ENCODE measurements around the gene ENTPD1.

Gene ENTPD1

DNA sequence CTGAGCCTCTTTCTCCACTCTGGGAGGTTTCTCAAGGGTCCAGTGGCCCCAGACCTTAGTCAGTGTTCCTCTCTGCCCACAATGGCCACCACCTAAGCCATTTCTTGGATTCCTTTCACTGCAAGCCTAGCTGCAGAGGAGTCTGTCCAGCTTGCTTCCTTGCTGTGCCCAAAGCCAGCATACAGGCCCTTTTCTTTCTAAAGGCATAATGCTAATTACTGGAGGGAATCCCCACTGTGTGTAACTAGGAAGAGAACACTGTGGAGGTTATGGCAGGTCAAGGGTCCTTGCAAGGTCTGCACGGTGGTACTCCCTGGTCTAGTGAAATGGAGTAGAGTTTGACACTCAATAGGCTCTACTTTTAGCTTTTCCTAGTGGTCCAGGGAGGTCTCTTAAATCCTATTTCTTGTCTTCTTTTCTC is 81.4 kb downstream of the ENTPD1 start:
- H3K4me3 ChIP-seq (ENCODE audit: low read depth, low read length) = no peak overlapping the region
- H3K9ac ChIP-seq (ENCODE audit: low read depth, low read length) = no peak overlapping the region
- no peaks in the 10 kb centered on the region for H3K36me3 ChIP-seq (ENCODE audit: control insufficient read depth, insufficient read depth, low read length)

DNA sequence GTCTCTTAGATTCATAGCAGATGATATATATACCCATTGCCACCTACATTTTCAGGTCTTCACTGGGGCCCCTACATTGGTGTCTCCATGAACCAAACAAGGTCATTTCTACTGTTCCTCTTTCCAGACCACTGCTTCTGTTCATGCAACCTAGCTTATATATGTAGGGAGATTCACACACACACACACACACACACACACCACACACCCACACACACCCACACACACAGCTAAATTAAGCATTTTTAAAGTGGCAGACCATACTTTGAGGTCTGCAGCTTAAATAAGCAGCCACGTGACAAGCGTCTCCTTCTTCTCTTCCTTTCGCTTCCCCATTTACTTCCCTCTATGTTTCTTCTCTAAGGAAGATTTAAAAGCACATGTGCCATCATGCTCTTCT is 81.8 kb downstream of the ENTPD1 start:
- H3K4me3 ChIP-seq (ENCODE audit: low read depth, low read length) = no peak overlapping the region
- no peaks in the 10 kb centered on the region for H3K27me3 ChIP-seq (ENCODE audit: control insufficient read depth, insufficient read depth, low read length)
- no peak overlapping the region for H3K9ac ChIP-seq (ENCODE audit: low read depth, low read length)

More for the DNA sequence above, 81.4 kb downstream of the ENTPD1 start:
- no peaks in the 10 kb centered on the region for H3K4me1 ChIP-seq (ENCODE audit: control insufficient read depth, insufficient read depth, low read length)
- no peaks in the 10 kb centered on the region for H3K27me3 ChIP-seq (ENCODE audit: control insufficient read depth, insufficient read depth, low read length)
- H3K9me3 ChIP-seq (ENCODE audit: control insufficient read depth, insufficient read depth, low read length) = no peaks in the 10 kb centered on the region

DNA sequence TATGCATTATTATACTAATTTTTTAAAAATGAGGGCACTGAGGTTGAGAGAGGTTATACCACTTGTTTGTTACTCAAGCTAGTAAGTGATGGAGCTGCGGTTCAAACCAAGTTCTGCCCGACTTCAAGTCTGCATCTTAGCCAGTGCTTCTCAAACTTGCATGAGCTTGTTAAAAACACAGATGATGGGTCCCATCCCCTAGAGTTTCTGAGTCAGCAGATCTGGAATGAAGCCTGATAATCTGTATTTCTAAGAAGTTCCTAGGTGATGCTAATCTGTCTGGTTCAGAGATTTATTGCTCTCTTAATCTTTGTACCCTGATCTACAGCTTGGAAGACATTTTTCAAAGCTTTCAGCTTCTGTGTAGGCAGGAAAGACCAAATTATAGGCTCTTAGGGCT is 84.2 kb downstream of the ENTPD1 start:
- H3K36me3 ChIP-seq (ENCODE audit: control insufficient read depth, insufficient read depth, low read length) = no peaks in the 10 kb centered on the region
- no peak overlapping the region for H3K4me3 ChIP-seq (ENCODE audit: low read depth, low read length)
- no peaks in the 10 kb centered on the region for H3K27me3 ChIP-seq (ENCODE audit: control insufficient read depth, insufficient read depth, low read length)

More for the DNA sequence above, 81.8 kb downstream of the ENTPD1 start:
- no peaks in the 10 kb centered on the region for H3K36me3 ChIP-seq (ENCODE audit: control insufficient read depth, insufficient read depth, low read length)
- no peaks in the 10 kb centered on the region for H3K9me3 ChIP-seq (ENCODE audit: control insufficient read depth, insufficient read depth, low read length)
- H3K4me1 ChIP-seq (ENCODE audit: control insufficient read depth, insufficient read depth, low read length) = no peaks in the 10 kb centered on the region

GRCh38 chr10:95840681-95841080 is 84.7 kb downstream of the ENTPD1 start:
- Histone ChIP-seq H3K9me3 (ENCODE audit: control insufficient read depth, insufficient read depth, low read length) (no peaks in the 10 kb centered on the region), H3K9ac (ENCODE audit: low read depth, low read length) (no peak overlapping the region), H3K4me3 (ENCODE audit: low read depth, low read length) (no peak overlapping the region), H3K27me3 (ENCODE audit: control insufficient read depth, insufficient read depth, low read length) (no peaks in the 10 kb centered on the region), H3K4me1 (ENCODE audit: control insufficient read depth, insufficient read depth, low read length) (no peaks in the 10 kb centered on the region), H3K36me3 (ENCODE audit: control insufficient read depth, insufficient read depth, low read length) (no peaks in the 10 kb centered on the region)

More for the DNA sequence above, 84.2 kb downstream of the ENTPD1 start:
- H3K4me1 ChIP-seq (ENCODE audit: control insufficient read depth, insufficient read depth, low read length) = no peaks in the 10 kb centered on the region
- no peaks in the 10 kb centered on the region for H3K9me3 ChIP-seq (ENCODE audit: control insufficient read depth, insufficient read depth, low read length)
- no peak overlapping the region for H3K9ac ChIP-seq (ENCODE audit: low read depth, low read length)

- H3K4me3 ChIP-seq (ENCODE audit: low read depth, low read length) = no peak overlapping the region
- H3K36me3 ChIP-seq (ENCODE audit: control insufficient read depth, insufficient read depth, low read length) = no peaks in the 10 kb centered on the region
- H3K9ac ChIP-seq (ENCODE audit: low read depth, low read length) = no peak overlapping the region
- H3K9me3 ChIP-seq (ENCODE audit: control insufficient read depth, insufficient read depth, low read length) = no peaks in the 10 kb centered on the region
- no peaks in the 10 kb centered on the region for H3K4me1 ChIP-seq (ENCODE audit: control insufficient read depth, insufficient read depth, low read length)
- no peaks in the 10 kb centered on the region for H3K27me3 ChIP-seq (ENCODE audit: control insufficient read depth, insufficient read depth, low read length)
Observed at GRCh38 chr10:95841661-95842498, 85.9 kb downstream of the ENTPD1 start.

- Histone ChIP-seq H3K27me3 (ENCODE audit: control insufficient read depth, insufficient read depth, low read length) (no peaks in the 10 kb centered on the region), H3K36me3 (ENCODE audit: control insufficient read depth, insufficient read depth, low read length) (no peaks in the 10 kb centered on the region), H3K4me3 (ENCODE audit: low read depth, low read length) (no peak overlapping the region), H3K9ac (ENCODE audit: low read depth, low read length) (no peak overlapping the region), H3K9me3 (ENCODE audit: control insufficient read depth, insufficient read depth, low read length) (no peaks in the 10 kb centered on the region), H3K4me1 (ENCODE audit: control insufficient read depth, insufficient read depth, low read length) (no peaks in the 10 kb centered on the region)
Observed at GRCh38 chr10:95845411-95845810, 89.4 kb downstream of the ENTPD1 start.

DNA sequence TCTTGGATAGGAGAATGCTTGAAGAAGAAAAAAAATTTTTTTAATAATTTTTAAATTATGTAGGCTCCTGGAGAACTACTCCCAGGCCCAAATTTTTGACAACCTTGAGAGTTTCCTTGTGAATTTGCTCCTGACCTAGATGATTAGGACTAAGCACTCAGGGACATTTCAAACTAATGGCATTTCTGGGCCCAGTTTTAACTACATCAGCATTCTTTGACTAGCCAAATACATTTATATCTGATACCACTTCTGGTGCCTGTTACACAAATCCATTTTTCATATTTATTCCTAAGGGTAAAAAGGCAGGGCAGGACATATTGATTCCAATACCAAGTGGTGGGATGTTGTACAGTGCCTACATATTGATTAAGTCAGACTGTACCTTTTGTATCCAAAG is 91.0 kb downstream of the ENTPD1 start:
- H3K9me3 ChIP-seq (ENCODE audit: control insufficient read depth, insufficient read depth, low read length) = no peaks in the 10 kb centered on the region
- no peaks in the 10 kb centered on the region for H3K27me3 ChIP-seq (ENCODE audit: control insufficient read depth, insufficient read depth, low read length)
- H3K4me1 ChIP-seq (ENCODE audit: control insufficient read depth, insufficient read depth, low read length) = no peaks in the 10 kb centered on the region
- H3K4me3 ChIP-seq (ENCODE audit: low read depth, low read length) = no peak overlapping the region
- H3K9ac ChIP-seq (ENCODE audit: low read depth, low read length) = no peak overlapping the region
- H3K36me3 ChIP-seq (ENCODE audit: control insufficient read depth, insufficient read depth, low read length) = no peaks in the 10 kb centered on the region

DNA sequence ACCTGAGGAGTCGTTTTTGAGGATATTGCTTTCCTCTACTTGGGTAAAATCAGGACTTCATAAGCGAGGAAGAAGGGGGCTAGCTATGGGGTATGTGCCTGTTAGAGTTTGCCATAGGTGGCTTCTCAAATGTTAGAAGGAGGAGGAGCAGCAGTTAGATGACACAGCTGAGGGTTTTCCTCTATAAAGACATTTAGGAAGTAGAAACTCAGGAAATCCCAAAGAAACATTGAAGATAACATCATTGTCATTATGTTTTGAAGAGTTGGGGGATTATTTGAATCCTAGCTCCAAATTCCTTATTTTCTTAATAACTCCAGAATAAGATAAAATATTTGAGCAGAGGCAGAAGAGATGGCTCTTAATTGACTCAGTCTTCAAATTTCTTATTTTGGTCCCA is 92.9 kb downstream of the ENTPD1 start:
- Histone ChIP-seq H3K9me3 (ENCODE audit: control insufficient read depth, insufficient read depth, low read length) (no peaks in the 10 kb centered on the region), H3K4me3 (ENCODE audit: low read depth, low read length) (no peak overlapping the region), H3K36me3 (ENCODE audit: control insufficient read depth, insufficient read depth, low read length) (no peaks in the 10 kb centered on the region), H3K4me1 (ENCODE audit: control insufficient read depth, insufficient read depth, low read length) (no peaks in the 10 kb centered on the region), H3K9ac (ENCODE audit: low read depth, low read length) (no peak overlapping the region), H3K27me3 (ENCODE audit: control insufficient read depth, insufficient read depth, low read length) (no peaks in the 10 kb centered on the region)

DNA sequence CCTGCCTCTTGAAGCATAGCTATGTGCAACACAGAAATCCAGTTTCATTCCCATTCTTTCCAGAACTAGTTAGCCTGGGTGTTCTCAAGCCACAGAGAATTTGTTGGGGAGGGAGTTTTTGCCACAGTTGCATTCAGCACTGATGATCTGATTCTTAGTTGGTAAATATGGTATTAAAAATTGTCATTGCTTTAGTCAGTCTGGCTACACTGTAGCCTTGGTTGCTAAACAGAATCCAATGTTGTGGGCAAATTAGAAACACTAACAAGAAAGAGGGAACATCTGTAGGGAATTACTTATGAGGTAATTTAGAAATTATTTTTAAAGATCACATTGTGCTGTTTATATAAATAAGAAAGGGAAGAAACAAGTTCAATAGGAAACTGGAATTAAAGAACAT is 94.8 kb downstream of the ENTPD1 start:
- no peaks in the 10 kb centered on the region for H3K36me3 ChIP-seq (ENCODE audit: control insufficient read depth, insufficient read depth, low read length)

GRCh38 chr10:95860166-95860940 is 104.4 kb downstream of the ENTPD1 start:
- no peak overlapping the region for H3K9ac ChIP-seq (ENCODE audit: low read depth, low read length)
- H3K9me3 ChIP-seq (ENCODE audit: control insufficient read depth, insufficient read depth, low read length) = no peaks in the 10 kb centered on the region

More for the DNA sequence above, 94.8 kb downstream of the ENTPD1 start:
- Histone ChIP-seq H3K4me3 (ENCODE audit: low read depth, low read length) (no peak overlapping the region), H3K27me3 (ENCODE audit: control insufficient read depth, insufficient read depth, low read length) (no peaks in the 10 kb centered on the region), H3K9me3 (ENCODE audit: control insufficient read depth, insufficient read depth, low read length) (no peaks in the 10 kb centered on the region), H3K4me1 (ENCODE audit: control insufficient read depth, insufficient read depth, low read length) (no peaks in the 10 kb centered on the region), H3K9ac (ENCODE audit: low read depth, low read length) (no peak overlapping the region)

DNA sequence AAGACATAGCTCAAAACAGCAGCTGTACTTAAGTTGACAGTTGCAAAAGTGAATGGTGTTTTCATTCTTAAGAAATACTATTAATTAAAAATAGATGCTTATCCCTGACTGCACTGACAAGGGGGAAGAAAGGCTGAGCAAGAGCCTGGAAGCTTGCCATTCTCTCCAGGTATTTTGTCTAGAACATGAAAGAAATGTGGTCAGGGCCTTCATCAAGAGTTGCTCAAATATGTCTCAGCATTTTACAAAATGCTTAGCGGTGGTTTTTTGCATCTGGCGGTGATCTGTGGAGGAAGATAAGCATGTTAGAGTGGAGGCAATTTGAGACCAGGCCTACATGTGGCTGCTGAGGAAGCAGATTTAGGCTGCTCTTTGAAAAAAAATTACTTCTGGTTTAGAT is 105.4 kb downstream of the ENTPD1 start:
- no peak overlapping the region for H3K4me3 ChIP-seq (ENCODE audit: low read depth, low read length)
- H3K4me1 ChIP-seq (ENCODE audit: control insufficient read depth, insufficient read depth, low read length) = no peaks in the 10 kb centered on the region
- no peak overlapping the region for H3K9ac ChIP-seq (ENCODE audit: low read depth, low read length)
- no peaks in the 10 kb centered on the region for H3K36me3 ChIP-seq (ENCODE audit: control insufficient read depth, insufficient read depth, low read length)
- no peaks in the 10 kb centered on the region for H3K9me3 ChIP-seq (ENCODE audit: control insufficient read depth, insufficient read depth, low read length)
- no peaks in the 10 kb centered on the region for H3K27me3 ChIP-seq (ENCODE audit: control insufficient read depth, insufficient read depth, low read length)

More at GRCh38 chr10:95860166-95860940, 104.4 kb downstream of the ENTPD1 start:
- Histone ChIP-seq H3K36me3 (ENCODE audit: control insufficient read depth, insufficient read depth, low read length) (no peaks in the 10 kb centered on the region), H3K4me3 (ENCODE audit: low read depth, low read length) (no peak overlapping the region), H3K27me3 (ENCODE audit: control insufficient read depth, insufficient read depth, low read length) (no peaks in the 10 kb centered on the region), H3K4me1 (ENCODE audit: control insufficient read depth, insufficient read depth, low read length) (no peaks in the 10 kb centered on the region)

Data from iPS-15b (cell line).